ENCODE data around the gene PRPF4. TPM values are rescaled to one million over a fixed set of nuclear protein-coding genes. Genes with fewer than 3 reads are reported as not detected.
"Not testable (repeated sequence)": the region's sequence is repeated elsewhere in the genome, so short reads cannot be mapped to it uniquely, and the experiment has no call there.

The PRPF4 gene
- total RNA-seq, 3 donors from 2014 or later, result 13.2 to 18.4 (median 15.8) TPM

GRCh38 chr9:113246928-113247327 lies 28.5 kb upstream of the PRPF4 start:
- intact Hi-C loops (cut with DNase I, micrococcal nuclease), result no loop called here
- TF ChIP-seq CTCF (IDR thresholded peaks at IDR 0.05), result no peak
- H3K4me1 ChIP-seq (ENCODE audit: low read depth), result no peaks in the 10 kb centered on the region
- DNase-seq (no peak), ATAC-seq (no peak)
- H3K36me3 ChIP-seq (ENCODE audit: low read depth), result no peaks in the 10 kb centered on the region
- no peaks in the 10 kb centered on the region for H3K9me3 ChIP-seq
- no peak overlapping the region for H3K4me3 ChIP-seq

GRCh38 chr9:113247640-113248039 lies 27.8 kb upstream of the PRPF4 start:
- no peak for TF ChIP-seq CTCF (IDR thresholded peaks at IDR 0.05)
- ATAC-seq (no peak), DNase-seq (no peak)
- Histone ChIP-seq H3K36me3 (ENCODE audit: low read depth) (no peaks in the 10 kb centered on the region), H3K9me3 (no peaks in the 10 kb centered on the region), H3K4me3 (no peak overlapping the region), H3K4me1 (ENCODE audit: low read depth) (no peaks in the 10 kb centered on the region)
- intact Hi-C loops (cut with DNase I, micrococcal nuclease), result no loop called here

- H3K9me3 ChIP-seq; H3K36me3 ChIP-seq (ENCODE audit: low read depth); ATAC-seq; H3K4me3 ChIP-seq; intact Hi-C loops (cut with DNase I, micrococcal nuclease); H3K4me1 ChIP-seq (ENCODE audit: low read depth); DNase-seq: not testable (repeated sequence)
Measured at GRCh38 chr9:113249661-113250060, 25.8 kb upstream of the PRPF4 start.

GRCh38 chr9:113250807-113251206 lies 24.7 kb upstream of the PRPF4 start:
- DNase-seq (no peak), ATAC-seq (no peak)
- TF ChIP-seq CTCF (IDR thresholded peaks at IDR 0.05), result no peak
- Histone ChIP-seq H3K4me1 (ENCODE audit: low read depth) (no peaks in the 10 kb centered on the region), H3K4me3 (no peak overlapping the region), H3K36me3 (ENCODE audit: low read depth) (no peaks in the 10 kb centered on the region), H3K9me3 (no peaks in the 10 kb centered on the region)
- intact Hi-C loops (cut with DNase I, micrococcal nuclease), result no loop called here

- no peaks in the 10 kb centered on the region for H3K9me3 ChIP-seq
- no peak overlapping the region for H3K4me3 ChIP-seq
- no peaks in the 10 kb centered on the region for H3K4me1 ChIP-seq (ENCODE audit: low read depth)
- H3K36me3 ChIP-seq (ENCODE audit: low read depth), result no peaks in the 10 kb centered on the region
- intact Hi-C loops (cut with DNase I, micrococcal nuclease), result no loop called here
- TF ChIP-seq CTCF (IDR thresholded peaks at IDR 0.05), result no peak
- DNase-seq (no peak), ATAC-seq (no peak)
Measured at GRCh38 chr9:113254991-113255390, 20.5 kb upstream of the PRPF4 start.

GRCh38 chr9:113255438-113255837 lies 20.0 kb upstream of the PRPF4 start:
- no peaks in the 10 kb centered on the region for H3K9me3 ChIP-seq
- DNase-seq (no peak), ATAC-seq (peak; percentile 28)
- no peak for TF ChIP-seq CTCF (IDR thresholded peaks at IDR 0.05)
- H3K4me3 ChIP-seq, result no peak overlapping the region
- intact Hi-C loops (cut with DNase I, micrococcal nuclease), result no loop called here
- H3K36me3 ChIP-seq (ENCODE audit: low read depth), result no peaks in the 10 kb centered on the region
- no peaks in the 10 kb centered on the region for H3K4me1 ChIP-seq (ENCODE audit: low read depth)

All from mucosa of descending colon (tissue), 3 donors.